Measurements from ENCODE around the gene GCNT2. TPM values are rescaled to one million over a fixed set of nuclear protein-coding genes. Genes with fewer than 3 reads are reported as not detected.
"Not testable (repeated sequence)": the region's sequence is repeated elsewhere in the genome, so short reads cannot be mapped to it uniquely, and the experiment has no call there.

Gene GCNT2
- total RNA-seq, 1 donor from 2014 or later: 71.1 TPM

- H3K9me3 Mint-ChIP-seq (ENCODE audit: unreplicated experiment): no peaks in the 10 kb centered on the region
- H3K4me1 Mint-ChIP-seq (ENCODE audit: unreplicated experiment): peaks cover 41% of the 10 kb centered on the region
- H3K27me3 Mint-ChIP-seq (ENCODE audit: unreplicated experiment): no peaks in the 10 kb centered on the region
- H3K4me3 Mint-ChIP-seq (ENCODE audit: unreplicated experiment): peak overlapping the region; percentile 39
- peaks cover 65% of the 10 kb centered on the region for H3K36me3 Mint-ChIP-seq (ENCODE audit: low read depth, unreplicated experiment)
- TF ChIP-seq CTCF (IDR thresholded peaks at IDR 0.05; ENCODE audit: unreplicated experiment): no peak
- no peak for DNase-seq (ENCODE audit: low spot score)
- no peak overlapping the region for H3K27ac Mint-ChIP-seq (ENCODE audit: unreplicated experiment)
Measured at GRCh38 chr6:10567256-10568026, 46.3 kb downstream of the GCNT2 start.

- DNase-seq (ENCODE audit: low spot score): no peak
- peaks cover 46% of the 10 kb centered on the region for H3K4me1 Mint-ChIP-seq (ENCODE audit: unreplicated experiment)
Measured at GRCh38 chr6:10569392-10570127, 48.4 kb downstream of the GCNT2 start.

GRCh38 chr6:10575519-10575918, 54.4 kb downstream of the GCNT2 start:
- DNase-seq (ENCODE audit: low spot score); H3K9me3 Mint-ChIP-seq (ENCODE audit: unreplicated experiment); H3K27ac Mint-ChIP-seq (ENCODE audit: unreplicated experiment); H3K27me3 Mint-ChIP-seq (ENCODE audit: unreplicated experiment); H3K4me3 Mint-ChIP-seq (ENCODE audit: unreplicated experiment): not testable (repeated sequence)
- Mint-ChIP-seq H3K4me1 (ENCODE audit: unreplicated experiment) (peaks cover 41% of the 10 kb centered on the region), H3K36me3 (ENCODE audit: low read depth, unreplicated experiment) (peaks cover 41% of the 10 kb centered on the region)

More at GRCh38 chr6:10569392-10570127, 48.4 kb downstream of the GCNT2 start:
- H3K4me3 Mint-ChIP-seq (ENCODE audit: unreplicated experiment): peak overlapping the region; percentile 43
- no peaks in the 10 kb centered on the region for H3K9me3 Mint-ChIP-seq (ENCODE audit: unreplicated experiment)
- no peak for TF ChIP-seq CTCF (IDR thresholded peaks at IDR 0.05; ENCODE audit: unreplicated experiment)
- no peaks in the 10 kb centered on the region for H3K27me3 Mint-ChIP-seq (ENCODE audit: unreplicated experiment)
- H3K27ac Mint-ChIP-seq (ENCODE audit: unreplicated experiment): no peak overlapping the region
- H3K36me3 Mint-ChIP-seq (ENCODE audit: low read depth, unreplicated experiment): peaks cover 61% of the 10 kb centered on the region

GRCh38 chr6:10576226-10576625, 55.1 kb downstream of the GCNT2 start:
- peak overlapping the region; percentile 44 for H3K4me3 Mint-ChIP-seq (ENCODE audit: unreplicated experiment)
- DNase-seq (ENCODE audit: low spot score): no peak
- H3K27ac Mint-ChIP-seq (ENCODE audit: unreplicated experiment): peak overlapping the region; percentile 73
- peaks cover 3% of the 10 kb centered on the region for H3K27me3 Mint-ChIP-seq (ENCODE audit: unreplicated experiment)
- H3K9me3 Mint-ChIP-seq (ENCODE audit: unreplicated experiment): no peaks in the 10 kb centered on the region
- no peak for TF ChIP-seq CTCF (IDR thresholded peaks at IDR 0.05; ENCODE audit: unreplicated experiment)
- H3K36me3 Mint-ChIP-seq (ENCODE audit: low read depth, unreplicated experiment): peaks cover 40% of the 10 kb centered on the region
- peaks cover 42% of the 10 kb centered on the region for H3K4me1 Mint-ChIP-seq (ENCODE audit: unreplicated experiment)

GRCh38 chr6:10577112-10577511, 56.0 kb downstream of the GCNT2 start:
- Mint-ChIP-seq H3K9me3 (ENCODE audit: unreplicated experiment) (no peaks in the 10 kb centered on the region), H3K4me3 (ENCODE audit: unreplicated experiment) (no peak overlapping the region), H3K4me1 (ENCODE audit: unreplicated experiment) (peaks cover 45% of the 10 kb centered on the region), H3K27ac (ENCODE audit: unreplicated experiment) (no peak overlapping the region), H3K27me3 (ENCODE audit: unreplicated experiment) (peaks cover 3% of the 10 kb centered on the region), H3K36me3 (ENCODE audit: low read depth, unreplicated experiment) (peaks cover 33% of the 10 kb centered on the region)
- no peak for DNase-seq (ENCODE audit: low spot score)
- no peak for TF ChIP-seq CTCF (IDR thresholded peaks at IDR 0.05; ENCODE audit: unreplicated experiment)

Data from endothelial cell (in vitro differentiated cells).